Activated CD4-positive, CD25-positive, alpha-beta regulatory T cell treated with anti-CD3 and anti-CD28 coated beads, Interleukin-2, amount 50 U/mL, for 24 hours (primary cell): ENCODE measurements around the gene YWHAH.

Experiments used
- ATAC-seq, 2 donors: fragments of 150-1000 bp; cut with Tn5 transposase; one replicate each; pipeline ENCODE4 v1.10.0; 2021; ENCODE audit warnings: mild to moderate bottlenecking in 1 of 2, moderate library complexity in 1 of 2

The YWHAH gene

GRCh38 chr22:31983911-31984656, 39.7 kb downstream of the YWHAH start:
- ATAC-seq = no peak

DNA sequence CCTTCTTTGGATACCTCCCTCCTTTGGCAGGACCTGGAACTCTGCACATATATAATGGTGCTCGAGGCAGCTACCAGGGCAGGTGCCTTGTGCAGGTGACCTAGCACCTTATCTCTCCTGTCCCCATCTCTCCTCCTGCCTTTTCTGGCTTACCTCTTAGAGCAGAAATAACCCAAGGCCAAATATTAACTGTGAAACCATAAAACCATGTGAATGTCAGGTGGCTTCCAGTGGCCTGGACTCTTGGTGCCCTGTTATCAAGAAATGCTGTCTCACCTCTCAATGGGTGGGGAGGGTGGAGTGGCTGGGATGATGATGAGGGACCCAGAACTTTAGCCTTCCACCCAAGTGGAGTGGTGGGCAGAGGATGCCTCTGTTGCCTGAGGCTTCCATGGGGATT, 42.9 kb downstream of the YWHAH start:
- ATAC-seq = no peak

- ATAC-seq = no peak
Measured at GRCh38 chr22:31991102-31991839, 46.9 kb downstream of the YWHAH start.

GRCh38 chr22:31995046-31995445, 50.7 kb downstream of the YWHAH start:
- no peak for ATAC-seq

GRCh38 chr22:31995807-31996206, 51.5 kb downstream of the YWHAH start:
- ATAC-seq = no peak

- ATAC-seq = no peak
Measured at GRCh38 chr22:31998784-31999385, 54.5 kb downstream of the YWHAH start.

GRCh38 chr22:32000181-32000580, 55.8 kb downstream of the YWHAH start:
- no peak for ATAC-seq

- ATAC-seq = no peak
Measured at GRCh38 chr22:32005453-32005852, 61.1 kb downstream of the YWHAH start.
